HEK293T (cell line): ENCODE results near the gene MINDY4.

Experiments
- CTCF ChIA-PET: fragments of 350-600 bp; formaldehyde crosslinking; extraction: SDS; loops from one replicate; lab custom pipeline; 2021; ENCODE audit warnings: antibody characterized with exemption, inconsistent platforms; lab: Yijun Ruan, JAX
- POLR2A ChIA-PET: fragments of 350-600 bp; formaldehyde crosslinking; extraction: SDS; loops from one replicate; lab custom pipeline; 2020; ENCODE audit warnings: antibody characterized with exemption, inconsistent platforms; lab: Yijun Ruan, JAX
- DNase-seq: peaks from one replicate; pipeline ENCODE4 v3.0.0; 2012; ENCODE audit warnings: mixed read lengths; ENCODE audit errors: extremely low spot score
- ARNT ChIP-seq: fragments of 450-650 bp; IDR thresholded peaks from 2 replicates; pipeline ENCODE4 v1.6.1; 2017; ENCODE audit warnings: mild to moderate bottlenecking
- BHLHE40 ChIP-seq: fragments of 450-650 bp; IDR thresholded peaks from 2 replicates; pipeline ENCODE4 v1.6.1; 2016; ENCODE audit warnings: mild to moderate bottlenecking, moderate library complexity, borderline replicate concordance
- CTBP1 ChIP-seq: fragments of 450-650 bp; IDR thresholded peaks from 2 replicates; pipeline ENCODE4 v1.6.1; 2016; ENCODE audit warnings: borderline replicate concordance
- ELF4 ChIP-seq: fragments of 450-650 bp; IDR thresholded peaks from 2 replicates; pipeline ENCODE4 v1.6.1; 2017; ENCODE audit warnings: antibody characterized with exemption
- FOXA1 ChIP-seq: fragments of 450-650 bp; IDR thresholded peaks from 2 replicates; pipeline ENCODE4 v1.6.1; 2016; ENCODE audit warnings: mild to moderate bottlenecking
- FOXK2 ChIP-seq: fragments of 450-650 bp; IDR thresholded peaks from 2 replicates; pipeline ENCODE4 v1.6.1; 2016; ENCODE audit warnings: mild to moderate bottlenecking
- FOXM1 ChIP-seq: fragments of 450-650 bp; IDR thresholded peaks from 2 replicates; pipeline ENCODE4 v1.6.1; 2017; ENCODE audit warnings: mild to moderate bottlenecking, borderline replicate concordance
- HDGF ChIP-seq: fragments of 450-650 bp; IDR thresholded peaks from 2 replicates; pipeline ENCODE4 v1.6.1; 2017; ENCODE audit warnings: antibody characterized with exemption, borderline replicate concordance
- L3MBTL2 ChIP-seq: fragments of 450-650 bp; conservative IDR thresholded peaks from 2 replicates; pipeline ENCODE4 v1.6.1; 2016; ENCODE audit warnings: mild to moderate bottlenecking
- LEF1 ChIP-seq: fragments of 450-650 bp; IDR thresholded peaks from 2 replicates; pipeline ENCODE4 v1.6.1; 2017; ENCODE audit warnings: mild to moderate bottlenecking, borderline replicate concordance
- NFRKB ChIP-seq: fragments of 450-650 bp; IDR thresholded peaks from 2 replicates; pipeline ENCODE4 v1.6.1; 2016; ENCODE audit warnings: mild to moderate bottlenecking, moderate library complexity
- PKNOX1 ChIP-seq: fragments of 450-650 bp; IDR thresholded peaks from 2 replicates; pipeline ENCODE4 v1.6.1; 2016
- SP1 ChIP-seq: fragments of 450-650 bp; IDR thresholded peaks from 2 replicates; pipeline ENCODE4 v1.6.1; 2017
- SUZ12 ChIP-seq: fragments of 450-650 bp; IDR thresholded peaks from 2 replicates; pipeline ENCODE4 v1.6.1; 2016; ENCODE audit warnings: mild to moderate bottlenecking
- TARDBP ChIP-seq: fragments of 450-650 bp; IDR thresholded peaks from 2 replicates; pipeline ENCODE4 v1.6.1; 2016
- ZNF384 ChIP-seq: fragments of 450-650 bp; IDR thresholded peaks from 2 replicates; pipeline ENCODE4 v1.6.1; 2016

MINDY4 gene

GRCh38 chr7:30764030-30764975 is 6.9 kb upstream of the MINDY4 start:
- no peak for TF ChIP-seq NFRKB
- no peak for TF ChIP-seq SUZ12
- no peak for TF ChIP-seq ARNT
- no peak for TF ChIP-seq SP1
- DNase-seq, result no peak
- POLR2A ChIA-PET, result no interaction called here
- CTCF ChIA-PET, result no interaction called here

GRCh38 chr7:30765408-30765807 is 5.8 kb upstream of the MINDY4 start:
- CTCF ChIA-PET, result no interaction called here
- TF ChIP-seq ELF4, result no peak
- no peak for TF ChIP-seq BHLHE40
- no peak for TF ChIP-seq CTBP1
- no peak for TF ChIP-seq LEF1
- no peak for TF ChIP-seq TARDBP
- TF ChIP-seq SUZ12, result no peak
- no peak for TF ChIP-seq NFRKB
- TF ChIP-seq PKNOX1, result no peak
- TF ChIP-seq FOXK2, result no peak
- no peak for TF ChIP-seq FOXA1
- no peak for TF ChIP-seq FOXM1
- no peak for DNase-seq
- POLR2A ChIA-PET, result no interaction called here

GRCh38 chr7:30770845-30771173 is 408 bp upstream of the MINDY4 start:
- CTCF ChIA-PET, result no interaction called here
- no peak for TF ChIP-seq ELF4
- no peak for TF ChIP-seq ZNF384
- no peak for TF ChIP-seq TARDBP
- no peak for TF ChIP-seq L3MBTL2
- TF ChIP-seq ARNT, result no peak
- no peak for TF ChIP-seq LEF1
- no peak for TF ChIP-seq FOXK2
- no peak for TF ChIP-seq BHLHE40
- POLR2A ChIA-PET, result interaction anchor here (1.8 kb wide), 1 partner anchor 9 kb away, joined by 4 read pairs; no protein-coding TSS in a partner anchor
- DNase-seq, result no peak

GRCh38 chr7:30771880-30772425 is 736 bp downstream of the MINDY4 start:
- TF ChIP-seq FOXA1 (no peak), ZNF384 (no peak), TARDBP (no peak), NFRKB (no peak), FOXK2 (no peak), SUZ12 (no peak)
- peak; percentile 25 for DNase-seq
- CTCF ChIA-PET, result no interaction called here
- POLR2A ChIA-PET, result interaction anchor here (1.8 kb wide), 1 partner anchor 10 kb away, joined by 4 read pairs; no protein-coding TSS in a partner anchor

- no peak for DNase-seq
- ChIA-PET CTCF (no interaction called here), POLR2A (no interaction called here)
- no peak for TF ChIP-seq FOXM1
- TF ChIP-seq PKNOX1, result no peak
- no peak for TF ChIP-seq ZNF384
- TF ChIP-seq FOXK2, result no peak
- TF ChIP-seq BHLHE40, result no peak
- no peak for TF ChIP-seq SP1
- TF ChIP-seq SUZ12, result no peak
- no peak for TF ChIP-seq LEF1
- no peak for TF ChIP-seq ARNT
- no peak for TF ChIP-seq TARDBP
- no peak for TF ChIP-seq ELF4
- no peak for TF ChIP-seq FOXA1
- no peak for TF ChIP-seq CTBP1
- no peak for TF ChIP-seq HDGF
- no peak for TF ChIP-seq NFRKB
- TF ChIP-seq L3MBTL2, result no peak
Measured at GRCh38 chr7:30772984-30773383, 1.8 kb downstream of the MINDY4 start.

- POLR2A ChIA-PET, result no interaction called here
- CTCF ChIA-PET, result no interaction called here
- no peak for DNase-seq
- TF ChIP-seq FOXA1, result no peak
- TF ChIP-seq FOXK2, result no peak
- TF ChIP-seq PKNOX1, result no peak
- no peak for TF ChIP-seq ELF4
- TF ChIP-seq TARDBP, result no peak
- TF ChIP-seq SP1, result no peak
- no peak for TF ChIP-seq CTBP1
- no peak for TF ChIP-seq L3MBTL2
- no peak for TF ChIP-seq ZNF384
- no peak for TF ChIP-seq SUZ12
- no peak for TF ChIP-seq LEF1
Measured at GRCh38 chr7:30775992-30776391, 4.8 kb downstream of the MINDY4 start.
